Adipocyte (in vitro differentiated cells): ENCODE data around the gene NR1H2.
"Not testable (repeated sequence)": the region's sequence is repeated elsewhere in the genome, so short reads cannot be mapped to it uniquely, and the experiment has no call there.

ENCODE experiments used
- DNase-seq: peaks from one replicate; pipeline ENCODE4 v3.0.0-alpha.2; 2015; ENCODE audit warnings: low read depth
- H3K27me3 ChIP-seq: replicated peaks from 2 replicates; pipeline ENCODE4 v1.7.0; 2013; ENCODE audit warnings: mild to moderate bottlenecking, low read length, moderate library complexity; ENCODE audit not compliant: control insufficient read depth, insufficient read depth
- H3K36me3 ChIP-seq: 2 replicates; pipeline ENCODE4 v1.7.0; 2013; ENCODE audit warnings: low read length, mild to moderate bottlenecking, moderate library complexity; ENCODE audit not compliant: control insufficient read depth, insufficient read depth, severe bottlenecking
- H3K4me1 ChIP-seq: 2 replicates; pipeline ENCODE4 v1.7.0; 2013; ENCODE audit warnings: mild to moderate bottlenecking, low read length, moderate library complexity; ENCODE audit not compliant: control insufficient read depth, insufficient read depth
- H3K4me3 ChIP-seq: 2 replicates; pipeline ENCODE4 v1.7.0; 2013; ENCODE audit warnings: mild to moderate bottlenecking, low read length, moderate library complexity
- H3K9ac ChIP-seq: 2 replicates; pipeline ENCODE4 v1.7.0; 2013; ENCODE audit warnings: mild to moderate bottlenecking, low read length, moderate library complexity
- H3K9me3 ChIP-seq: 2 replicates; pipeline ENCODE4 v1.7.0; 2013; ENCODE audit warnings: mild to moderate bottlenecking, low read length, moderate library complexity; ENCODE audit not compliant: control insufficient read depth

Gene NR1H2

GRCh38 chr19:50376166-50377050 is at the start of gene NR1H2:
Gene NR1H2, plus strand, starts transcription at chr19:50376457. Its CDS starts 1,149 bp downstream, at chr19:50377606.
- H3K4me3 ChIP-seq: peak within 1 kb of the TSS; percentile 98
- peaks cover 15% of the 10 kb centered on the region for H3K4me1 ChIP-seq
- H3K36me3 ChIP-seq: peaks cover 32% of the 10 kb centered on the region
- no peaks in the 10 kb centered on the region for H3K27me3 ChIP-seq
- peak within 1 kb of the TSS; percentile 96 for H3K9ac ChIP-seq
- no peaks in the 10 kb centered on the region for H3K9me3 ChIP-seq
- peak; percentile 99 for DNase-seq

- H3K4me3 ChIP-seq: no peak overlapping the region
- no peaks in the 10 kb centered on the region for H3K36me3 ChIP-seq
- peaks cover 5% of the 10 kb centered on the region for H3K4me1 ChIP-seq
- no peaks in the 10 kb centered on the region for H3K9me3 ChIP-seq
- H3K9ac ChIP-seq: no peak overlapping the region
- DNase-seq: no peak
- H3K27me3 ChIP-seq: peaks cover 35% of the 10 kb centered on the region
Observed at GRCh38 chr19:50327013-50327412, 49.2 kb upstream of the NR1H2 start.

DNA sequence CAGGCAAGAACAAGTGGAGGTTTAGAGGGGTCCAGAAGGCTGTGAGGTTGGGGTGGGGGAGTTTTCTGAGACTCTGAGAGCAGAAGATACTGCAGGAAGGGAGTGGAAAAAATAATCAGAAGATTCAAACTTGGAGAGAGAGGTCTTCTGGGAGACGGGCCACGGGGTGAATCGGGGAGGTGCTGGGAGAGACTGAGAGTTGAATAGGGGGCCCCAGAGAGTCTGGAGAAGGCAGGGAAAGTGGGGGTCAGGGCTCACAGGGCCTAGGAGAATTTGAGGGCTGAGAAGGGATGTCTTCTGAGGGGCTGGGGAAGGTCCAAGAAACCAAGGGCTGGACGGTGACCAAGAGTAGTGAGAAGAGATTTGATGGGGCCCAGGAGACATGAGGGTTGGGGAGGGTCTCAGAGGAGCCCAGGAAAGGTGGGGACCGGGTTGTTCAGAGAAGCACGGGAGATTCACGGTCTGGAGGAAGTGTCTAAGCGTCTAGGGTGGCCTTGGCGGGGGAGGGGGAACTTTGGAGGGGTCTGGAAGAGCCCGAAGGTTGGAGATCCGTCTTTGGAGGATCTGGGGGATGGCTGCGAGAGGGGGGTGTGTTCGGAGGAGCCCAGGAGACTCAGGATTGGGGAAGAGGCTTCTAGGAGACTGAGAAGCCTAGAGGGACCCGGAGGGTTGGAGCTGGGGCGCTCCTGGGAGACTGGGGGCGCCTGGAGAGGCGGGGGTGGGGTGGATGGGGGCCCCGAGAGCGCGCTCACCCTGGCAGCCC is 48.6 kb upstream of the NR1H2 start:
- H3K27me3 ChIP-seq: peaks cover 42% of the 10 kb centered on the region
- H3K9me3 ChIP-seq: no peaks in the 10 kb centered on the region
- DNase-seq: no peak
- no peak overlapping the region for H3K9ac ChIP-seq
- peaks cover 5% of the 10 kb centered on the region for H3K4me1 ChIP-seq
- no peaks in the 10 kb centered on the region for H3K36me3 ChIP-seq
- no peak overlapping the region for H3K4me3 ChIP-seq

DNA sequence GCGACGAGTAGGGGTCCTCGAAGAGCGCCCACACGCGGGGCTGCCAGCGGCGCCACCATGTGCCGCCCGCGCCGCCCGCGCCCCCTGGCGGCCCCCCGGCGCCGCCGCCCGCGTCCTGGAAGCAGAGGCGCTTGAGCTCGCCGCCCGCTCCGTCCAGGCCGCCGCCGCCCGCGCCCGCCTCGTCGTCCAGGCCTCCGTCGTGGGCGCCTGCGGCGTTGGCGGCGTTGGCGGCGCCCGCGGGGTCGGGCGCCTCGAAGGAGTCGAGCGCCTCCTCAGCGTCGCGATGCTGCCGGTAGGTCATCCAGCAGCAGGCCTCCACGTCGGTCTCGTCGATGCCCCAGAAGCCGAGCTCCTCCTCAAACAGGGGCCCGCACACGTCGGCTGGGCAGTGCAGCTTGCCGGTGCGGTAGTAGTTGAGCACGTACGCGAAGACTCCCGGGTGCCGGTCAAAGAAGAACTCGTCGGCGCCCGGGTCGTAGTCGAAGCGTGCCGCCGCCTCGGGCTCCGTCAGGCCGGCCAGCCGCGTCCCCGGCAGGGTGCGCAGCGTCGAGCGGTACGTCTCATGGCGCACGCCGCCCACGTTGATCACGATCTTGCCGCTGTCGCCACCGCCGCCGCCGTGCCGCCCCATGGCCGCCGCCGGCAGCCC is 47.9 kb upstream of the NR1H2 start:
- peak; percentile 6 for DNase-seq
- Histone ChIP-seq H3K27me3 (peaks cover 43% of the 10 kb centered on the region), H3K4me3 (peak overlapping the region; percentile 47), H3K4me1 (peaks cover 7% of the 10 kb centered on the region), H3K36me3 (no peaks in the 10 kb centered on the region), H3K9ac (peak overlapping the region; percentile 42), H3K9me3 (no peaks in the 10 kb centered on the region)

- Histone ChIP-seq H3K9me3 (no peaks in the 10 kb centered on the region), H3K36me3 (no peaks in the 10 kb centered on the region), H3K4me1 (peaks cover 11% of the 10 kb centered on the region), H3K4me3 (no peak overlapping the region), H3K9ac (no peak overlapping the region), H3K27me3 (peaks cover 42% of the 10 kb centered on the region)
- DNase-seq: no peak
Observed at GRCh38 chr19:50328873-50329145, 47.4 kb upstream of the NR1H2 start.

- peaks cover 42% of the 10 kb centered on the region for H3K27me3 ChIP-seq
- H3K9ac ChIP-seq: peak within 1 kb of the TSS; percentile 42
- H3K4me3 ChIP-seq: peak within 1 kb of the TSS; percentile 47
- H3K4me1 ChIP-seq: peaks cover 13% of the 10 kb centered on the region
- no peaks in the 10 kb centered on the region for H3K9me3 ChIP-seq
- H3K36me3 ChIP-seq: no peaks in the 10 kb centered on the region
- peak; percentile 89 for DNase-seq
Observed at GRCh38 chr19:50329146-50329925, 46.9 kb upstream of the NR1H2 start, which contains the start of gene KCNC3. Gene KCNC3, minus strand, starts transcription at chr19:50329377. Its CDS starts 295 bp downstream, at chr19:50329082.

DNA sequence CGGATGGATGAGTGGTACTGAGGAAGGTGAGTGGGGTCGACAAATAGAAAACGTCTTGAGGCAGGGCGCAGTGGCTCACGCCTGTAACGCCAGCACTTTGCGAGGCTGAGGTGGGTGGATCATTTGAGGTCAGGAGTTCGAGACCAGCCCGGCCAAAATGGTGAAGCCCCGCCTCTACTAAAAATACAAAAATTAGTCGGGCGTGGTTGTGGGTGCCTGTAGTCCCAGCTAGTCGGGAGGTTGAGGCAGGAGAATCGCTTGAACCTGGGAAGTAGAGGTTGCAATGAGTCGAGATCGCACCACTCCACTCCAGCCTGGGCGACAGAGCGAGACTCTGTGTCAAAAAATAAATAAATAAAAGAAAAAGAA is 46.3 kb upstream of the NR1H2 start:
- Histone ChIP-seq H3K27me3 (peaks cover 42% of the 10 kb centered on the region), H3K4me1 (peaks cover 13% of the 10 kb centered on the region)
- not testable (repeated sequence) for H3K9ac ChIP-seq, H3K36me3 ChIP-seq, DNase-seq, H3K4me3 ChIP-seq, H3K9me3 ChIP-seq

DNA sequence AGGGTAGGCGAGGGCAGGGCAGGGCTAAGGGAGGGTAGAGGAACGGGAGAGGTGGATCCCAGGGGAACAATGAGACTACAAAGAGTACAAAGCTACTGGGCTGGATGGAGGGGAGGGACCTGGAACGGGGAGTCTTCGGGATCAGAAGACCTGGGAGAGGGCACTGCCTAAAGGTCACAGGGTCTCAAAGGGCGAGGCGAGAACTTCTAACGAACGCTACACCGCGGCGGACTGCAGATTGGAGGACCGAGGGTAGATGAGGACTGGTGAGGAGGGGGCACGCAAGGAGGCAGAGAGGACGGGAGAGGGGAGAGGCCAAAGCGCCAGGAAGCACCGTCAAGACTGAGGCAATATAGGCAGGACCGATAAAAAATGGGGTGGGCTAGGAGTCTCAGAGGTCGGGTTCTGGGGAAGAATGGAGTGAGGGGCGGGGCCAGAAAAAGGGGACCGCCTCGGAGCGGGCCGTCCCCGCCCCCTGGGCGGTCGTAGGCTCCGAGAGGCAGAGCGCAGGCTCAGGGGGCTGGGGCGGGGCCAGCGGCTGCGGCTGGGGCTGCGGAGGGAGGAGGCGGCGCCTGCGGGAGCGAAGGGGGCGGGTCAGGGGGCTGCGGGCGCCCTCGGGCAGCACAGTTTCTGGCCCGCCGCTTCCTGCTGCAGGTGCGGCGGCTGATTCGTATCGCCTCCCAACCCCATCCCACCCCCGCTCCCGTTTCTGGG is 45.7 kb upstream of the NR1H2 start:
- Histone ChIP-seq H3K4me1 (peaks cover 13% of the 10 kb centered on the region), H3K9ac (no peak overlapping the region), H3K4me3 (no peak overlapping the region), H3K27me3 (peaks cover 44% of the 10 kb centered on the region), H3K9me3 (no peaks in the 10 kb centered on the region), H3K36me3 (no peaks in the 10 kb centered on the region)
- DNase-seq: peak; percentile 49

DNA sequence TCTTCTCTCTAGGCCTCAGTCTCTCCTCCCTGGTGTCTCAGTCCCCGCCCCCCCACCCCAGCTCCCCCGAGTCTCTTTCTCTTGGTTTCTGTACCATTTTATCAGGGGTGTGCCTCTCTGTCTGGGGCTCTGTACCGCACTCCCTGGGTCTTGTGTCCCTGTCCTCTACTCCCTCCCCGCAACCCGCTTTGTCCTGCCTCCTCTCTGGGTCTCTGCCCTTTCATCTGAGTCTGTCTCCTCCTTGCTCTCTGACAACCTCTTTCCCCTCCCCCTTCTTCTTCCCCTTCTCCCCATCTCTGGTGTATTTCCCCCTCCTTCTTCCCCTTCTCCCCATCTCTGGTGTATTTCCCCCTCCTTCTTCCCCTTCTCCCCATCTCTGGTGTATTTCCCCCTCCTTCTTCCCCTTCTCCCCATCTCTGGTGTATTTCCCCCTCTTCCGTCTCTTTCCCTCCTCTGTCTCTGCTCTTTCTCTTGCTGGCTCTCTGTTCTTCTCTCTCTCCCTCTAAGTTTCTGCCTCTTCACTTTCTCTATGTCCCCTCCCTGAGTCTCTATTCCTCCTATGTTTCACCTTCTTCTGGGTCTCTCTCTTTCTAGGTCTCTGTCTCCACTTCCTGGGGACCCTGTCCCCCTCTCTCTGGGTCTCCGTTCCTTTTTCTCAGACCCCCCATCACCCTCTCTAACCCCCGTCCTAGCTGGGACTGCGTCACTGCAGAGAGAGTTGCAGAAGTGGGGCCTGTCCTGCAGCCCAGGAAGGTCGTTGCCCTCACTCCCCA is 44.9 kb upstream of the NR1H2 start:
- Histone ChIP-seq H3K27me3 (peaks cover 46% of the 10 kb centered on the region), H3K4me3 (no peak overlapping the region), H3K4me1 (peaks cover 9% of the 10 kb centered on the region)

GRCh38 chr19:50331994-50332243 is 44.3 kb upstream of the NR1H2 start:
- no peak for DNase-seq
- Histone ChIP-seq H3K36me3 (no peaks in the 10 kb centered on the region), H3K9me3 (no peaks in the 10 kb centered on the region), H3K4me3 (no peak overlapping the region), H3K4me1 (peaks cover 9% of the 10 kb centered on the region), H3K27me3 (peaks cover 40% of the 10 kb centered on the region), H3K9ac (no peak overlapping the region)

More for the DNA sequence above, 44.9 kb upstream of the NR1H2 start:
- no peaks in the 10 kb centered on the region for H3K9me3 ChIP-seq
- DNase-seq: no peak
- H3K9ac ChIP-seq: no peak overlapping the region
- no peaks in the 10 kb centered on the region for H3K36me3 ChIP-seq
